GM18508 (cell line): ENCODE measurements around the gene TM2D1.

Source experiments
- ATAC-seq: cut with Tn5 transposase; IDR thresholded peaks from one replicate; pipeline ENCODE4 v1.9.1; 2021; ENCODE audit warnings: moderate number of reproducible peaks; ENCODE audit not compliant: insufficient read depth, unreplicated experiment

The TM2D1 gene

DNA sequence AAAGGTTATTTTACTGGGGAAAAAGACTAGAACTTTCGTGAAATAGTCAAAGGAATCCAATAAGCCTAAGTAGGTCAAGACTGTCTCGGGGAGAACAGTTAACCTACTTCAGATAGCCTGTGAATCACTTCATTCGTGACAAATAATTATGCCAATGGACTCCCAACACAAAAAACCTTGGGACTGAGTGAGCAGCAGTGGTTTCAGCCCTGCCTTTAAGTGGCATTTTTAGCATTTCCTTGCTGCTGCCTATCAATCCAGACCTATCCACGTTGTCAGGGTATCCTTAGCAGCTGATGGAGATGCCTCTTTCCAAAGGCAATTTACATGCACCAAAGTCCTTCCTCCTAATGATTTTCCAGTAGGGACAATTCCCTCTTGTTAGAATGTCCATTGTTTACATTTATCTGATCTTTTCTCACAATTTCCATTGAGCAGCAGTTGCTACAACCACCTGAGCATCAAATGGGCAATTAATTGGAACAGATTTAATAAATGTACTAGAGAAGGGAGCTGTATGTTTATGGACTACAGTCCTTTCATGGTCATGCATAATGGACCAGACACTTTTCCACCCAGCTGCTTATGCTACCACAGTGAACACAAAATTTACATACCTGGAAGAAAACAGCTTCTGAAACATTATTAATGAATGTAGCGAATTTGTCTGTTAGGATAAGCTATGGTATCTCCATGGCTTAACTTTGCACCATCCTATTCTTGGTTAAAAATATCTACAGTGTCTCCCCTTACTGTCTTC, 75.8 kb downstream of the TM2D1 start:
- no peak for ATAC-seq

GRCh38 chr1:61647142-61647541, 77.8 kb downstream of the TM2D1 start:
- no peak for ATAC-seq

- no peak for ATAC-seq
These were observed 79.5 kb downstream of the TM2D1 start for GRCh38 chr1:61645476-61645875.

DNA sequence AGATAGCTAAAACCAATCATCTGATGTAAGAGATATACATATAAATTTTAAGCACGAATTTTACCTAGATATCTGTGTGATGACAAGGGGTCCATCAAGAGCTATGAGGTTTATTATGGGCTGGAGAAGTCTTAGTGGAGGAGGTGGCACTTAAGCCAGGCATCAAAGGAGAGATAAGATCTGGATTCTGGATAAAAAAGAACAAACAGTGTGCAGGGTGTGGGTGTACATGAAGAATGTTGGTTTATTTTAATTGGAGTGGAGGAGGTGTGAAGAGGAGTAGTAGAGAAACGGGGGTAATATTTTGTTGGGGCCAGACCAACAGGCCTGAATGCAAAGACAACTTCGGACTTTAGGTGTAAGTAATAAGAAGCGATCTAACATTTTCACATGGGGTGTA, 80.6 kb downstream of the TM2D1 start:
- ATAC-seq: no peak

DNA sequence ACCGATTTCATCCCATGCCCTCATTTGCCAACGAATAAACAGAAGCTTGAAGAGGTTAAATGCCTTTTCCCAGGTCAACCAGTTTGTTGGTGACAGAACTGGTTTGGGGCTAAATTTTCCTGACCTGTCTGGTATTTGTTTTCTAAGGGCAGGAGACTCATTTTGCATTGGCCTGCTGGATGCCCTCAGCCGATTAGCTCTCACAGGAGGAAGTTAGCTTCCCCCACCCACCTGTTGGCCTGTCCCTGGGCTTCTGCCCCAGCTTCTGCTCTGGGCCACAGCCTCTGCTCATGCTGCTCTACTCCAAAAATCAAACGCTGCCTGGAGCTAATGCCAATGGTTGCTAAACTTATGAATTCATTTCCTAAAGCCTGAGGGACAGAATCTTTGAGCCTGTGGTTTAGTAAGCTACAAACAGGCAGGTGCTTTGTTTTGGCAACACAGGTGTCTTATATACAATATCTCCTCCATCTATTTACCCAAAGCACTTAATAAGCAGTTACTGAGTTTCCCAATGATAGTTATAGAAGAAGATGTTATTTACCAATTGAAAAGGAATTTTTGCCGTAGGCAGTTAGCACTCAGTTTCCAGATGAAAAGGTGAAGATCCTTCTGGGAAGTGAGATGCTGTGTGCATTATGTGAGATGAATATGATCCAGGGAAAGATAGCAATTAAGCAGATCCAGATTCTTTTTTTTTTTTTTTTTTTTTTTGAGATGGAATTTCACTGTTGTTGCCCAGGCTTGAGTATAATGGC, 82.3 kb downstream of the TM2D1 start:
- ATAC-seq: no peak

DNA sequence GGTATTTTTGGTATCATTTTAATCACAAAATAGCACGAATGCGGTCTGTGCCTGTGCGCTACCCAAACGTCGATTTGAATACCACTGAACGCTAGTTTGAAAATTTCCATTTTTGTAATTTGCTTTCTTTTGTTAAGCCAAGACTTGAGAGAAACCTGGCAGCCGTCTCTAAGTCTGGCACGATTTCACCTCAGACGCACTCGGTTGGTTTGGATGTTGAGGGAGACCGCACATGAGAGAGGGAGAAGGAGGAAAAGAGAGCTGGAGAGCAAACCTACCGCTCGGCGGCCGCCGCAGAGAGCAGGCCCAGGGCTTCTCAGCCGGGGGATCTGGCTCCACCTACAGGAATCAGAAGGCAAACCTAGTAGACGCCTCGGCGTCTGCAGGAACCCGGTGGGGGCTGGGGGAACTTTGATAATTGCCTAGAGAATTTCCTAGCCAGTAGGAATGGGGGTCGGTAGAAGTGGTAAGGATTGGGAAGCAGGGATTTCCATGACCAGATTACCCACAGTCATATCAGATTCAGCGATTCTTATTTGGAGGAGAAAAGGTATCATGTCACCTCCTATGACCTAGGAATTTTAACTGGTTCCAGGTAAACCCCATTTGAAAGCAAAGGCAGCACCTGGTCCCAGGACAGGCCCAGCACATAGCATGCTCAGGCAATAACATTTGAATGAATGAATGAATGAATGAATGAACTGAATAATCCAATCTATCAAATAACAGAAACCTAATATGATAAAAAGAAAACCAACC, 83.2 kb downstream of the TM2D1 start:
- ATAC-seq: peak; percentile 94

GRCh38 chr1:61640531-61641530, 84.1 kb downstream of the TM2D1 start:
- no peak for ATAC-seq

DNA sequence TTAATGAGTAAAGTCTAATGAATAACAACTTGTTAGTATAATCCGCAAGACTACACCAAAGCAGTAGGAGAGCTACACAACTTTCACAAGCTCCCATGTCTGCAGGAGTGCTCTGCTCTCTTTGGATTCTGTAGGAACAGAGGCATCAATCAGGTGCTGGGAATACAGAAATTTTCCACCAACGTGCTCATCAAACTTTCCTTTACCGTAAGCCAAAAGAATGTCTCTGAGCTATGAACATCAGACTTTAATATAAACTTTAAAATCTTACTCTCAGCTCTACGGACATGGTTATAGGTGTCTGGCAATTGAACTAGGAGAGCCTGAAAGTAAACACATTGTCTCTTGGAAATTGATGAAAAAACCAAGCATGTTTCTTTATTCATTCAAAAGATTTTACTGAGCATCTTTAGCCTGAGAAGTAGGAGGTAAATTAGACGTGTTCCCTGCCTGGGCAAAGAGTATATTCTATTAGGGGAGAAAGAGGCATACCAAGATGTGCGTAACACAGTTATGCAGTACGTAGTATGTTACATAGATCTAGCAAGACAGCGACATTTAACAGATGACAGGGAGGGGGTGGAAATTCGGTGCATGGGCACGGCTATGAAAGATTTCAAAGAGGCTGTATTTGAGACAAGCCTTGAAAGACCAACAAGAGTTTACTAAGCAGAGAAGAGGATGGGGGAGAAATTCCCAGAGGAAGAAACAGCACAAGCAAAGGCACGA, 85.2 kb downstream of the TM2D1 start:
- no peak for ATAC-seq

- ATAC-seq: no peak
These were observed 85.9 kb downstream of the TM2D1 start for GRCh38 chr1:61638911-61639605.

- no peak for ATAC-seq
These were observed 86.6 kb downstream of the TM2D1 start for GRCh38 chr1:61638296-61638695.

GRCh38 chr1:61637470-61637869, 87.5 kb downstream of the TM2D1 start:
- no peak for ATAC-seq

GRCh38 chr1:61636814-61637213, 88.1 kb downstream of the TM2D1 start:
- ATAC-seq: no peak

- ATAC-seq: no peak
These were observed 88.6 kb downstream of the TM2D1 start for GRCh38 chr1:61636376-61636775.

DNA sequence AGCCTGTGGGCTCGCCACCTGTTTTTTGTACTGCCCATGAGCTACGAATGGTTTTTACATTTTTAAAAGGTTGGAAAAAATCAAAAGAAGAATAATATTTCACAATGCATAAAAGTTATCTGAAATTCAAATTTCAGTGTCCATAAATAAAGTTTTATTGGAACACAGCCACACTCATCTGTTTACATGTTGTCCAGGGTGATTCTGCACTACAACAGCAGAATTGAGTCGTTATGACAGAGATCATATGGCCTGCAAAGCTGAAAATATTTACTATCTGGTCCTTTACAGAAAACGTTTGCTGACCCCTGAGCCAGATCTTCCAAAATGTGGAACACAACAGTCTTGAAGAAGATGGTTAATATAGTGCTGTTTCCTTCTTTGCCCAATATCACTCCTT, 89.4 kb downstream of the TM2D1 start:
- no peak for ATAC-seq

DNA sequence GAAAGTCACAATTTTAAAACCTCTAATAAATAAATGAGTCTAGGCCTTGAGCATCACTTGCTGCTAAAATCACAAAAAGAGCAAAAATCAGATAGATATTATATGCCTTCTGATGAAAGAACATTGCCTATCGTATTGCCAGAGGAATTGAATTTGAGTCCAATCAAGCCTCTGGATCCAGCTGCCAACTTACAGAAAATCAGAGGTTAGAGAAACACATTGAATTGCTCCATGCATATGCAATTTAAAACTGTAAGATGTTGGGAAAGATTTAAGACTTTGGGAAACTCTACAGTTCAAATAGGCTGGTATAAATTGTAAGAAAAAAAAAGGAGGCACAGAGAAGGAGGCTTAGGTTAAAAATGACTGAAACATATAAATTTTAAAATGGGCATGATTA, 93.5 kb downstream of the TM2D1 start:
- no peak for ATAC-seq
